Calu3 (cell line): ENCODE results near the gene ATP10B. TPM values are rescaled to one million over a fixed set of nuclear protein-coding genes. Genes with fewer than 3 reads are reported as not detected.

Experiments used
- BruUV-seq: library from RNA; stranded (reverse); fragments of 400-500 nt; replicated peaks from 2 replicates; lab custom pipeline; 2021; lab: Mats Ljungman, UMichigan
- CTCF ChIA-PET: fragments of 300-600 bp; sonication (Branson Sonifier 250); formaldehyde crosslinking; loops from one replicate; lab custom pipeline; 2022; ENCODE audit warnings: antibody characterized with exemption; lab: Charles Lee
- DNase-seq: peaks from one replicate; pipeline ENCODE4 v3.0.0; 2022
- H3K27ac Mint-ChIP-seq: one replicate; pipeline ENCODE4 v1.8.0; 2022; ENCODE audit warnings: mixed read lengths; ENCODE audit not compliant: unreplicated experiment
- H3K27me3 Mint-ChIP-seq: one replicate; pipeline ENCODE4 v1.8.0; 2022; ENCODE audit warnings: mixed read lengths; ENCODE audit not compliant: unreplicated experiment
- H3K36me3 Mint-ChIP-seq: one replicate; pipeline ENCODE4 v1.8.0; 2022; ENCODE audit warnings: mild to moderate bottlenecking, moderate library complexity, mixed read lengths; ENCODE audit not compliant: insufficient read depth, unreplicated experiment
- H3K4me1 Mint-ChIP-seq: one replicate; pipeline ENCODE4 v1.8.0; 2022; ENCODE audit warnings: mild to moderate bottlenecking, low read depth, mixed read lengths; ENCODE audit not compliant: unreplicated experiment
- H3K4me3 Mint-ChIP-seq: one replicate; pipeline ENCODE4 v1.8.0; 2022; ENCODE audit warnings: mild to moderate bottlenecking, low read depth, moderate library complexity, mixed read lengths; ENCODE audit not compliant: unreplicated experiment
- H3K9me3 Mint-ChIP-seq: one replicate; pipeline ENCODE4 v1.8.0; 2022; ENCODE audit warnings: low read depth, mixed read lengths; ENCODE audit not compliant: unreplicated experiment
- intact Hi-C: fragments of 100-400 bp; cut with micrococcal nuclease; formaldehyde crosslinking; loops from one replicate; pipeline ENCODE4 v1.10.0; 2022; ENCODE audit not compliant: unreplicated experiment
- total RNA-seq: library from RNA; stranded (reverse); gene quantifications from 2 replicates; pipeline ENCODE4 v1.2.3, GENCODE V29; 2022
- TF ChIP-seq, protein P1 (sequence below): fragments of 200-600 bp; IDR thresholded peaks from one replicate; pipeline ENCODE4 v1.8.0; 2022; ENCODE audit warnings: antibody characterized with exemption; ENCODE audit not compliant: unreplicated experiment

Gene ATP10B
- total RNA-seq, 1 experiment from 2014 or later: 1.4 TPM

DNA sequence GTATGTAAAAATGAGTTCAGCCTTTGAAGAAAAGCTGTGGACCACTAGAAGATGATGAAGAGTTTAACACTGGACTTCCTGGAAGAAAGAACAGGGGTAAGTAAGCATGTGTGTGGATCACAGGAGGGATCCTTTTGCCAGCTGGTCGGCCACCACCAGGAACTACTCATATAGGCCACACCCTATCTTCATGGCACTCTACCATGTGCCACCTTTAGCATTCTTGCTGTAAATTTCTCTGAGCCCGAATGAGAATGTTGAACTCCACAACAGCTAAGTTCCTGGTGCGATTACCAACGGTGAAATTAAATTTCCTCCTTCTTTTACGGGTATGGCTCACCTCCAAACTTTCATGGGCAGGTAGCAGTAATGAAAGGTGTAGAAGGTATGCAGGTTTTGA lies 102.3 kb downstream of the ATP10B start:
- TF ChIP-seq, protein P1, sequence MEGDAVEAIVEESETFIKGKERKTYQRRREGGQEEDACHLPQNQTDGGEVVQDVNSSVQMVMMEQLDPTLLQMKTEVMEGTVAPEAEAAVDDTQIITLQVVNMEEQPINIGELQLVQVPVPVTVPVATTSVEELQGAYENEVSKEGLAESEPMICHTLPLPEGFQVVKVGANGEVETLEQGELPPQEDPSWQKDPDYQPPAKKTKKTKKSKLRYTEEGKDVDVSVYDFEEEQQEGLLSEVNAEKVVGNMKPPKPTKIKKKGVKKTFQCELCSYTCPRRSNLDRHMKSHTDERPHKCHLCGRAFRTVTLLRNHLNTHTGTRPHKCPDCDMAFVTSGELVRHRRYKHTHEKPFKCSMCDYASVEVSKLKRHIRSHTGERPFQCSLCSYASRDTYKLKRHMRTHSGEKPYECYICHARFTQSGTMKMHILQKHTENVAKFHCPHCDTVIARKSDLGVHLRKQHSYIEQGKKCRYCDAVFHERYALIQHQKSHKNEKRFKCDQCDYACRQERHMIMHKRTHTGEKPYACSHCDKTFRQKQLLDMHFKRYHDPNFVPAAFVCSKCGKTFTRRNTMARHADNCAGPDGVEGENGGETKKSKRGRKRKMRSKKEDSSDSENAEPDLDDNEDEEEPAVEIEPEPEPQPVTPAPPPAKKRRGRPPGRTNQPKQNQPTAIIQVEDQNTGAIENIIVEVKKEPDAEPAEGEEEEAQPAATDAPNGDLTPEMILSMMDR: no peak
- BruUV-seq: no TSS peak
- no peaks in the 10 kb centered on the region for H3K4me1 Mint-ChIP-seq
- no peak for DNase-seq
- H3K36me3 Mint-ChIP-seq: no peaks in the 10 kb centered on the region
- H3K4me3 Mint-ChIP-seq: no peak overlapping the region
- intact Hi-C loops: no loop called here
- H3K9me3 Mint-ChIP-seq: no peaks in the 10 kb centered on the region
- CTCF ChIA-PET: no interaction called here
- H3K27ac Mint-ChIP-seq: no peak overlapping the region
- H3K27me3 Mint-ChIP-seq: no peaks in the 10 kb centered on the region

DNA sequence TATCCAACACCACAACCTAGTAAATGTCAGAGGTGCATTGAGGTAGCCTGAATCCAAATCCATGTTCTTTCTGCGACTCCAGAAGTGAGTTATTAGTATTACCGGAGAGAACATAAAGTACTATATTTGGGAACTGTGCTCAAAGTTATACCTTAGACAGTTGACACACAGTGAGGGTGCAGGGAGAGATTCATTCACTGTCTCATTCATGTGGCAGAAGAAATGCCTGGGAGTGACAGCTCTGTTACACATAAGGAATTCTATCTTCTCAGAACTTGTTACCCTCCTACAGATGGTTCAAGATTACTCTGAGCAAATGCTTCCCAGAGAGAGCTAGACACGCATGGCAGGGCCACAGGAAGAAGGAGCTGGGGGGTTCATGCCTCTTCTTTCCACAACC lies 103.0 kb downstream of the ATP10B start:
- Mint-ChIP-seq H3K27ac (no peak overlapping the region), H3K4me3 (no peak overlapping the region), H3K27me3 (no peaks in the 10 kb centered on the region), H3K36me3 (no peaks in the 10 kb centered on the region), H3K9me3 (no peaks in the 10 kb centered on the region), H3K4me1 (no peaks in the 10 kb centered on the region)
- intact Hi-C loops: no loop called here
- TF ChIP-seq, protein P1: no peak
- DNase-seq: no peak
- no TSS peak for BruUV-seq
- CTCF ChIA-PET: no interaction called here

DNA sequence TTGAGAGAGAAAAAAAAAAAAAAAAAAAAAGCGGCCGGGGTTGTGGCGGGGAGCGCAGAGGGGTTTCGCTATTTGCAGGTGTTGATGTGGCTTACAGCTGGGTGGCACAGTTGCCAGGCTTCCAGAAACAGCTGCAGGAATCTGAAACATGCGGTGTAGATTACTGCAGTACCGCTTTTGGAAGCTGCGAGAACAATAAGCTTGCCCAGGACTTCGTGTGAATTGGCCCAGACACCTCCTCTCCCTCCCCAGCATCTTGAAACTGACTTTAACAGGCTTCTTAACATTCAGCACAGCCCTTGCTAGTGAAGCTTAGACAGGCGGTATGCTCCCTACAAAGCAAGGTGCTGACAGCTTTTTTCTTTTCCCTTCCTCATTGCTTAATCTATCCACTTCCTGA lies 104.0 kb downstream of the ATP10B start:
- TF ChIP-seq, protein P1: no peak
- no peaks in the 10 kb centered on the region for H3K4me1 Mint-ChIP-seq
- H3K27ac Mint-ChIP-seq: no peak overlapping the region
- BruUV-seq: no TSS peak
- H3K36me3 Mint-ChIP-seq: no peaks in the 10 kb centered on the region
- no peaks in the 10 kb centered on the region for H3K27me3 Mint-ChIP-seq
- H3K4me3 Mint-ChIP-seq: no peak overlapping the region
- CTCF ChIA-PET: no interaction called here
- intact Hi-C loops: no loop called here
- DNase-seq: no peak
- no peaks in the 10 kb centered on the region for H3K9me3 Mint-ChIP-seq

DNA sequence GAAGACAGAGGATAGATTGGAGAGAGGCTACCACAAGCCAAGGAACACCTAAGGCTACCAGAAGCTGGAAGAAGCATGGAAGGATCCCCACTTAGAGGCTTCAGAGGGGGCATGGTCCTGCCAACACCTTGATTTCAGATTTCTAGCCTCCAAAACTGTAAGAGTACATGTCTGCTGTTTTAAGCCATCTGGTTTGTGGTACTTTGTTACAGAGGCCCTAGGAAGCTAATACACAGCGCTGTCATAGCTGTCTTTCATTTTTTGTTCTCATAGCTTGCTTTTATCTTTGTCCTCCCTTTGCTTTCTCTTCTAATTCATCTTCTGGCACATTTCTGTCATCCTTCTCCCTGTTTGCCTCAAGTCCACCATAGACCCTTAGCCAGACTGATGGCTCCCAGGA lies 104.5 kb downstream of the ATP10B start:
- Mint-ChIP-seq H3K27ac (no peak overlapping the region), H3K4me3 (no peak overlapping the region), H3K36me3 (no peaks in the 10 kb centered on the region), H3K9me3 (no peaks in the 10 kb centered on the region), H3K4me1 (no peaks in the 10 kb centered on the region), H3K27me3 (no peaks in the 10 kb centered on the region)
- TF ChIP-seq, protein P1: no peak
- CTCF ChIA-PET: no interaction called here
- BruUV-seq: no TSS peak
- intact Hi-C loops: no loop called here
- DNase-seq: no peak
